Duodenal mucosa (tissue), 2 donors: ENCODE results near the gene DHRS2.
A peak's percentile ranks its signal among the peaks of the same experiment; 100 is the strongest.
"Not testable (repeated sequence)": the region's sequence is repeated elsewhere in the genome, so short reads cannot be mapped to it uniquely, and the experiment has no call there.

ENCODE experiments used
- H3K27ac ChIP-seq: one replicate; pipeline ENCODE4 v1.7.0; 2013; ENCODE audit warnings: low read depth, low read length
- H3K27me3 ChIP-seq, 2 donors: one replicate each; pipeline ENCODE4 v1.7.0; 2013; ENCODE audit warnings: low read length in 2 of 2, control low read depth in 1 of 2; ENCODE audit not compliant: insufficient read depth in 2 of 2, control insufficient read depth in 1 of 2
- H3K36me3 ChIP-seq, 2 donors: one replicate each; pipeline ENCODE4 v1.7.0; 2013; ENCODE audit warnings: low read length in 2 of 2, control low read depth in 1 of 2; ENCODE audit not compliant: insufficient read depth in 2 of 2, control insufficient read depth in 1 of 2
- H3K4me1 ChIP-seq, 2 donors: one replicate each; pipeline ENCODE4 v1.7.0; 2013; ENCODE audit warnings: low read length in 2 of 2, control low read depth in 1 of 2; ENCODE audit not compliant: insufficient read depth in 2 of 2, control insufficient read depth in 1 of 2
- H3K4me3 ChIP-seq, 2 donors: one replicate each; pipeline ENCODE4 v1.7.0; 2013; ENCODE audit warnings: low read length in 2 of 2, low read depth in 1 of 2
- H3K9ac ChIP-seq, 2 donors: one replicate each; pipeline ENCODE4 v1.7.0; 2013; ENCODE audit warnings: low read length in 2 of 2, low read depth in 1 of 2
- H3K9me3 ChIP-seq, 2 donors: one replicate each; pipeline ENCODE4 v1.7.0; 2013; ENCODE audit warnings: low read length in 2 of 2, control low read depth in 1 of 2; ENCODE audit not compliant: control insufficient read depth in 1 of 2

DHRS2 gene

DNA sequence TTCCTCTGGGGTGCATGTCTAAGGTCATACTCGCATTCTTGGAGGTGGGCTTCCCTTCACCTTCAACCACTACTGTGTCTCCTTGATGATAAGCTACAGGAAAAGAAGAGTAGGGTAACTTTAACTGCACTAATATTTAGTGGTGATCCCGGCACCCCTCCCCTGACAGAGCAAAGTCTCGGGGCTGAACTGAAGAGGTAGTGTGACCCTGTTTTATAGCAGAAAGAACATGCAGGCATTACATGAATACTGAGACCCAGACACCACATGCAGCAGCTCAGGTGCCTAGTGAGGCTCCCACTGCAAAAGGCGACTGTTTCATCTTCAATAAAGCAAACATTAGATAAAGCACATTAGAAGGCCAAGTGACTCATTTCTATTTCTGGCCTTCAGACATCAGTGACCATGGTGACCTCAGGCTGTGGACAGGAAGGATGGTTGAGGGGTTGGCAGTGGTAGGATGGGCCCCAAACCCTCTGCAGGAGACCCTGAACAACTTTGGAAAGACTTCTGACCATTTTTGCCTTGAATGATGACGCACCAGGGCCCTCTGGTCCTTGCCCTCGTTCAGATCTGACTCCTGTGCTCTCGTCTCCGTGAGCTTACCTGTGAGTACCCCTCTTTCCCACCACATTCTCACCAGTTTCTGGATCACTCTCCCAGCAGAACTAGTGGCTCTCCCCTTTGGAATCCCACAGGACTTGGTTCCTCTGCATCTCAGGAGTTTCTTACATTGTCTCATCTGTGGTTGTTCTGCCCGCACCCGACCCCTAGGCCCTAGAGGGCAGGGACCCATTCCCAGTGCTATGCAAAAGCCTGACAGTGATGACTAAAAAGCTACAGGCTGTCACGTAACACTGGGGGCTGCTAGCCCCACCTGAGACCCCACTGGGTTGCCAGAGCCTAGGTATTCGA lies 33.7 kb upstream of the DHRS2 start:
- no peak overlapping the region for H3K4me3 ChIP-seq
- no peaks in the 10 kb centered on the region for H3K36me3 ChIP-seq
- H3K9me3 ChIP-seq, result no peaks in the 10 kb centered on the region
- no peak overlapping the region for H3K27ac ChIP-seq
- H3K9ac ChIP-seq, result no peak overlapping the region
- no peaks in the 10 kb centered on the region for H3K4me1 ChIP-seq
- no peaks in the 10 kb centered on the region for H3K27me3 ChIP-seq

DNA sequence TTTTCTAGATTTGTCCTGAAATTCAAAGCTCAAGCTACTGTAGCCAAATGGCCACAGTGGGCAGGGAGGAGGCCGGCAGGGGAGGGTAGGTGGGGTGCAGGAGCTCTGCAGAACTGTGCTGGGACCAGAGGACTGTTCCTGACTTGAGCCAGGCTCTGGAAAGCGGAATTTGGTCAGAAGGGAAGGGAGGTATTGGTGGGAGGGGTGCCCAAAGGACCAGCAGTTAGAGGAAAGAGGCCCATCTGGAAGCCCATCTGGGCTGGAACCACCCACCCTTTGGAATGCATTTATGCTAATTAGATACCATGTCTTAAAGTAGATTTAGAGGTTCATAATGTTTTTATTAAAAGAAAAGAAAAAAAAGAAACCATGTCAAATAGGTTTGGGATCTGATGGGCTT lies 33.1 kb upstream of the DHRS2 start:
- Histone ChIP-seq H3K9ac (no peak overlapping the region), H3K4me3 (no peak overlapping the region), H3K36me3 (no peaks in the 10 kb centered on the region), H3K9me3 (no peaks in the 10 kb centered on the region), H3K4me1 (no peaks in the 10 kb centered on the region), H3K27ac (no peak overlapping the region), H3K27me3 (no peaks in the 10 kb centered on the region)

DNA sequence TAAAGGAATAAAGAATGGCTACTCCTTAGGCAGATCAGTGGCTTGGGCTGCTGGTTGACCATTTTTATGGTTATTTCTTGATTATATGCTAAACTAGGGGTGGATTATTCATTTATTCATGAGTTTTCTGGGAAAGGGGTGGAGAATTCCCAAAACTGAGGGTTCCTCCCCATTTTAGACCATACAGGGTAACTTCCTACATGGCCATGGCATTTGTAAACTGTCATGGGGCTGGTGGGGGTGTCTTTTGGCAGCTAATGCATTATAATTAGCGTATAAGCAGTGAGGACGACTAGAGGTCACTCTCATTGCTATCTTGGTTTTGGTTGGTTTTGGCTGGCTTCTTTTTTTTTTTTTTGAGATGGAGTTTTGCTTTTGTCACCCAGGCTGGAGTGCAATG lies 32.0 kb upstream of the DHRS2 start:
- Histone ChIP-seq H3K27ac (no peak overlapping the region), H3K36me3 (no peaks in the 10 kb centered on the region), H3K9me3 (no peaks in the 10 kb centered on the region), H3K9ac (no peak overlapping the region), H3K4me1 (peaks cover 0 to 7% of the 10 kb centered on the region in 2 donors), H3K4me3 (no peak overlapping the region), H3K27me3 (no peaks in the 10 kb centered on the region)

DNA sequence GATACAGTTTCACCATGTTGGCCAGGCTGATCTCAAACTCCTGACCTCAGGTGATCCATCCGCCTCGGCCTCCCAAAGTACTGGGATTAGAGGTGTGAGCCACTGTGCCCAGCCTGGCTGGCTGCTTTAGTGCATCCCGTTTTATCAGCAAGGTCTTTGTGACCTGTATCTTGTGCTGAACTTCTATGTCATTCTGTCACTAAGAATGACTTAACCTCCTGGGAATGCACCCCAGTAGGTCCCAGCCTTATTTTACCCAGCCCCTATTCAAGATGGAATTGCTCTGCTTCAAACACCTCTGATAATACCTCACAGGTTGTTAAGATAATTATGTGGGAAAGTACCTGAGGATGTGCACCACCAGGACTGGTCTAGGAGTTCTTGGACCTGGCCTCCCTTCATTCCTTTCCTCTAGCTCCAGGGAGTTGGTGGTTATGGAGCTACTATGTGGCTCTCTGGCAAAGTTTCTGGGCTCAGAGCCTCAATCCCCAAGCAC lies 31.4 kb upstream of the DHRS2 start:
- Histone ChIP-seq H3K27me3 (no peaks in the 10 kb centered on the region), H3K4me3 (no peak overlapping the region), H3K4me1 (peaks cover 3 to 10% of the 10 kb centered on the region in 2 donors), H3K9ac (no peak overlapping the region), H3K36me3 (no peaks in the 10 kb centered on the region), H3K27ac (no peak overlapping the region), H3K9me3 (no peaks in the 10 kb centered on the region)

DNA sequence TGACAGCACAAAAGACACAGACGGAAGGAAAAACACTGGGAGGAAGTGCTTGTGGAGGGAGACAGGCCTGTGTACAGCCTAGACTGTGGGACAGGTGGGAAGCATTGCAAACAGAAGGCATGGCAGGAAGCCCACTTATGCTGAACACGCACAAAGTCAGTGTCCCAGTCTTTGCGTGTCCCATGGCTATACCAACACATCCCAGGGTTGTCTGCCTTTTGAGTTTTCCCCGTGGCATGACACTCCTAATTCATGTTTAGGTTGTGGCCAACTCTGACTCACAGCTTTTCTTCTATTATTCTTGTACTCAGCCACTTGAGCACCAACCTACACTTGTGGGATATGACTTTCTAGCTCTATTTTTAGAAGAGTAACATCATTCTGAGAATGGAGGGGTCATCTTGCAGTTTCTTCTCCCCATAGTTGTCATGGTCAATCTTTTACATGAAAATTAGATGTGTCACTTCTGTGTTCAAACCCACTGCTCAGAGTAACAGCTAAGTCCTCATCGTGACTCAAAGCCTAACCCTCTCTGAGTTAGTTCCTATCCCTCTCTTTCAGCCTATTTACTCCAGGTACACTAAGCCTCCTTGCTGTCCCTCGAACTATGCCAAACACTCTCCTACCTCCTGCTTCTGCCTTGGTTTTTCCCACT lies 30.1 kb upstream of the DHRS2 start:
- Histone ChIP-seq H3K4me3 (no peak overlapping the region), H3K36me3 (no peaks in the 10 kb centered on the region), H3K4me1 (peaks cover 16 to 24% of the 10 kb centered on the region in 2 donors), H3K9ac (no peak overlapping the region), H3K27me3 (no peaks in the 10 kb centered on the region), H3K9me3 (no peaks in the 10 kb centered on the region), H3K27ac (no peak overlapping the region)

DNA sequence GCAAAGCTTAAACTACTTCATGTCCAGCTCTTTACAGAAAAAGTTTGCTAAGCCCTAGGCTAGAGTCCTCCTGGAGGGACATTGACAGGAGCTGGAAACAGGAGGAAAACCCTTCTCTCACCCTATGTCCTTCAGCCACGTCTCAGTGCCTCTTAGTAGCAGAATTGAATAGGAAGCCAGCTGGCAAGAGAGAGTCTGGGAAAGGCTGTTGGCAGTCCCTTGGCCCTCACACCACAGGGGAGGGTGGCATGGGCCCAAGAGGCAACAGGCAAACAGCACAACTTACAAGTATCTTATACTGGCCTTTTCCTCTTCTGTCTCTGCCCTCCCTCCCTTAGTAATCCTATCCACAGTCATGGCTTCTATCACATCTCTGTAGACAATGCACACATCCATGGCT lies 27.7 kb upstream of the DHRS2 start:
- H3K27ac ChIP-seq, result no peak overlapping the region
- no peaks in the 10 kb centered on the region for H3K27me3 ChIP-seq
- no peaks in the 10 kb centered on the region for H3K9me3 ChIP-seq
- H3K36me3 ChIP-seq, result no peaks in the 10 kb centered on the region
- H3K9ac ChIP-seq, result no peak overlapping the region
- H3K4me1 ChIP-seq, result peaks cover 31 to 44% of the 10 kb centered on the region in 2 donors
- H3K4me3 ChIP-seq, result no peak overlapping the region

DNA sequence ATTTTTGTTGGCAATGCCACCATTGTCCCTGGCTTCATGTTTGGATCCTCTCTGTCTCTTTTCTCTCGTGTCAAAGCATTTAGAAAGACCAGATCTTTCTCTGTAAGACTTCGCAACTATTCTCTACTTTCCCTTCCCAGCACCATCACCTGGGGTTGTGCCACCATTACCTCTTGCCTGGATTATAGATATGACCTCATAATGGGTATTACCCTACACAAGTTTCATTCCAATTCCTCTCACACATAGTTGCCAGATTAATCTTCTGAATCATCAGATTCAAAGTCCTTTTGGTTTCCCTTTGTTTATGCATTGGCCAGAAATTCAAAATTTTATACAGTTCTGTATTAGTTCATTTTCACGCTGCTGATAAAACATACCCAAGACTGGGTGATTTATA lies 27.2 kb upstream of the DHRS2 start:
- H3K36me3 ChIP-seq, result no peaks in the 10 kb centered on the region
- H3K9ac ChIP-seq, result no peak overlapping the region
- H3K27me3 ChIP-seq, result no peaks in the 10 kb centered on the region
- peaks cover 33 to 48% of the 10 kb centered on the region in 2 donors for H3K4me1 ChIP-seq
- no peak overlapping the region for H3K27ac ChIP-seq
- H3K9me3 ChIP-seq, result no peaks in the 10 kb centered on the region
- no peak overlapping the region for H3K4me3 ChIP-seq

DNA sequence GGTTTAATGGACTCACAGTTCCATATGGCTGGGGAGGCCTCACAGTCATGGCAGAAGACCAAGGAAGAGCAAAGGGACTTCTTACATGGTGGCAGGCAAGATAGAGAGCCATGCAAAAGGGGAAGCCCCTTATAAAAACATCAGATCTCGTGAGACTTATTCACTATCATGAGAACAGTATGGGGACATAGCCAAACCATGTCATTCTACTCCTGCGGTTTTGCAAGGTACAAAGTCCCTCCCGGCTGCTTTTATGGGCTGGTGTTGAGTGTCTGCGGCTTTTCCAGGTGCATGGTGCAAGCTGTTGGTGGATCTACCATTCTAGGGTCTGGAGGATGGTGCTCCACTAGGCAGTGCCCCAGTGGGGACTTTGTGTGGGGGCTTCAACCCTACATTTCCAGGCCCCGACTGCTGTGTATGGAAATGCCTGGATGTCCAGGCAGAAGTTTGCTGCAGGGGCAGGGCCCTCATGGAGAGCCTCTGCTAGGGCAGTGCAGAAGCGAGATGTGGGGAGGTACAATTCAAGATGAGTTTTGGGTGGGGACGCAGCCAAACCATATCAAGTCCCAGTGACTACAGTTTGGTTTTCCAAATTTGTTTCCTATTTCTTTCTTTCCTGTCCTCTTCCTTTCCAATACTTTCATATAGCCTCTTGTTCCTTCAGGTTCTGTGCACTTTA lies 26.6 kb upstream of the DHRS2 start:
- H3K27ac ChIP-seq, H3K4me3 ChIP-seq, H3K36me3 ChIP-seq, H3K27me3 ChIP-seq, H3K9ac ChIP-seq, H3K9me3 ChIP-seq: not testable (repeated sequence)
- peaks cover 39 to 53% of the 10 kb centered on the region in 2 donors for H3K4me1 ChIP-seq

DNA sequence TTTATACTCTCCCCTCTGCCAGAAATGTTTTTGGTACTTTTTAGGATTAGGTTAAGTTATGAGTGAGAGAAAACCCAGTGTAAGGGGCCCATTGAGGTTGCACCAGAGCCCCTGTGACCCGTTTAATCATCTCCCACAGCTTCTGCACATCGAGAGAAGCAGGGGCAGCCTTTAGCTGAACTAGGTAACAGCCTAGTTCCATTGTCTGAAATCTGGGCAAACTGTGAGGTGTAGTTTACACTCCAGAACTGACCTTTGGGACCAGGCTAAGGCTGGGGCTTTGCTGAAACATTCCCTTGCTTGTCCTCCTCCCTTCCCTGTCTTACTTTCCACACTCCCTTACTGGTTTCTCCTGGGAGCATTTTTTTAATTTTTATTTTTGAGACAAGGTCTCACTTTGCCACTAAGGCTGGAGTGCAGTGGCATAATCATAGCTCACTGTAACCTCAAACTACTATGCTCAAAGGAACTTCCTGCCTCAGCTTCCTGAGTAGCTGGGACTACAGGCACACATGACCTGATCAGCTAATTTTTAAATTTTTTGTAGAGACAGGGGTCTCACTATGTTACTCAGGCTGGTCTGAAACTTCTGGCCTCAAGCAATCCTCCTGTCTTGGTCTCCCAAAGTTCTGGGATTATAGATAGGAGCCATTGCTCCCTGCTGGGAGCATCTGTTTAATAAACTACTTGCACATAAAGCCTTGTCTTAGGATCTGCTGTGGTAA lies 25.9 kb upstream of the DHRS2 start:
- Histone ChIP-seq H3K9me3 (no peaks in the 10 kb centered on the region), H3K4me3 (peak overlapping the region in 1 of 2 donors; percentile 33), H3K27ac (no peak overlapping the region), H3K4me1 (peaks cover 42 to 56% of the 10 kb centered on the region in 2 donors), H3K36me3 (no peaks in the 10 kb centered on the region), H3K9ac (no peak overlapping the region), H3K27me3 (no peaks in the 10 kb centered on the region)
